Measurements from ENCODE around the gene MYL3. TPM values are rescaled to one million over a fixed set of nuclear protein-coding genes. Genes with fewer than 3 reads are reported as not detected.

MYL3 gene
- total RNA-seq, 2 donors from 2014 or later = not detected

- H3K27ac Mint-ChIP-seq = no peak overlapping the region
- DNase-seq (ENCODE audit: low spot score) = no peak
- H3K27me3 Mint-ChIP-seq = peaks cover 17% of the 10 kb centered on the region in 2 donors
- H3K4me1 Mint-ChIP-seq (ENCODE audit: low read depth in 2 of 2) = peaks cover 12 to 15% of the 10 kb centered on the region in 2 donors
- no peaks in the 10 kb centered on the region for H3K9me3 Mint-ChIP-seq
- H3K36me3 Mint-ChIP-seq = no peaks in the 10 kb centered on the region
- H3K4me3 Mint-ChIP-seq = no peak overlapping the region
- ATAC-seq = no peak
Measured at GRCh38 chr3:46895761-46896160, 32.5 kb upstream of the MYL3 start.

GRCh38 chr3:46895204-46895660 lies 32.0 kb upstream of the MYL3 start:
- Mint-ChIP-seq H3K27ac (no peak overlapping the region), H3K4me3 (no peak overlapping the region), H3K27me3 (peaks cover 17% of the 10 kb centered on the region in 2 donors), H3K9me3 (no peaks in the 10 kb centered on the region), H3K36me3 (no peaks in the 10 kb centered on the region), H3K4me1 (ENCODE audit: low read depth in 2 of 2) (peaks cover 12 to 15% of the 10 kb centered on the region in 2 donors)
- ATAC-seq (peak; percentile 61 to 68), DNase-seq (ENCODE audit: low spot score) (peak; percentile 66)

DNA sequence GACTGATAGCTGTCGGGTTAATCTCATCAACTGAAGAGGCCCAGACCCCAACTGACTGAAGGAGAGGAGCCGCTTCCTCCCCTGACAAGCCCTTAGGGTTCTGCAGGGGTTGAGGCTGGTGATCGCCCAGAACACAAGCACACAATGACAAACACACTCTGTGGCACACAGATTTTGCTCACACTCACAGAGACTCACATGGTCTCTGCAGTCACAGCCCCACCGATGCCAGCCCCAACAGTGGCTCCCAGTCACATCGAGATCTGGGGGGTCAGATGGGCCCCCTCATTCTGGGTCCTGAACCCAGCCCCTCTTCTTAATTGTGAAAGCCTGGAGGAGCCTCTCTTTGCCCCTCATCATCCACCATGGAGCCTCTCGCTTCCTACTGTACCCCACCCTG lies 31.0 kb upstream of the MYL3 start:
- Mint-ChIP-seq H3K27me3 (peaks cover 16 to 17% of the 10 kb centered on the region in 2 donors), H3K36me3 (no peaks in the 10 kb centered on the region), H3K4me1 (ENCODE audit: low read depth in 2 of 2) (peaks cover 12 to 15% of the 10 kb centered on the region in 2 donors), H3K9me3 (no peaks in the 10 kb centered on the region), H3K4me3 (no peak overlapping the region), H3K27ac (no peak overlapping the region)
- ATAC-seq (no peak), DNase-seq (ENCODE audit: low spot score) (no peak)

DNA sequence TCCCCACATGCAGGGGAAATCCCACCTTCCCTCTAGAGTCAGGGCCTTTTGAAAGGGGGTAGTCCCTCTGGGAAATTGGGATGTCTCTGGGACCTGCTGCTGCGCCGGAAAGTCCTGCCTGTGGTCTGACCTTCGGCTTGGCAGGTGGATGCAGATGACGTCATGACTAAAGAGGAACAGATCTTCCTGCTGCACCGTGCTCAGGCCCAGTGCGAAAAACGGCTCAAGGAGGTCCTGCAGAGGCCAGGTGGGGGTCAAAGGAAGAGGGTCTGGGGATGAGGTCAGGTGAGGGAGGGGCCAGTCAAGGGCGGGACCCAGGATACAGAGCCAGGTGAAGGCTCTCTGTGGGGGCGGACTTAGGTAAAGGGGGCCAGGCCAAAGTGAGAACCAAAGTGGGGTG lies 30.5 kb upstream of the MYL3 start:
- Mint-ChIP-seq H3K9me3 (no peaks in the 10 kb centered on the region), H3K4me1 (ENCODE audit: low read depth in 2 of 2) (peaks cover 12 to 15% of the 10 kb centered on the region in 2 donors), H3K27ac (no peak overlapping the region), H3K4me3 (no peak overlapping the region), H3K27me3 (peaks cover 11 to 17% of the 10 kb centered on the region in 2 donors), H3K36me3 (no peaks in the 10 kb centered on the region)
- ATAC-seq (no peak), DNase-seq (ENCODE audit: low spot score) (no peak)

- DNase-seq (ENCODE audit: low spot score) (no peak), ATAC-seq (no peak)
- Mint-ChIP-seq H3K27me3 (peaks cover 11 to 18% of the 10 kb centered on the region in 2 donors), H3K4me1 (ENCODE audit: low read depth in 2 of 2) (peaks cover 12 to 14% of the 10 kb centered on the region in 2 donors), H3K9me3 (no peaks in the 10 kb centered on the region), H3K4me3 (no peak overlapping the region), H3K27ac (no peak overlapping the region), H3K36me3 (no peaks in the 10 kb centered on the region)
Measured at GRCh38 chr3:46893146-46893748, 30.0 kb upstream of the MYL3 start.

DNA sequence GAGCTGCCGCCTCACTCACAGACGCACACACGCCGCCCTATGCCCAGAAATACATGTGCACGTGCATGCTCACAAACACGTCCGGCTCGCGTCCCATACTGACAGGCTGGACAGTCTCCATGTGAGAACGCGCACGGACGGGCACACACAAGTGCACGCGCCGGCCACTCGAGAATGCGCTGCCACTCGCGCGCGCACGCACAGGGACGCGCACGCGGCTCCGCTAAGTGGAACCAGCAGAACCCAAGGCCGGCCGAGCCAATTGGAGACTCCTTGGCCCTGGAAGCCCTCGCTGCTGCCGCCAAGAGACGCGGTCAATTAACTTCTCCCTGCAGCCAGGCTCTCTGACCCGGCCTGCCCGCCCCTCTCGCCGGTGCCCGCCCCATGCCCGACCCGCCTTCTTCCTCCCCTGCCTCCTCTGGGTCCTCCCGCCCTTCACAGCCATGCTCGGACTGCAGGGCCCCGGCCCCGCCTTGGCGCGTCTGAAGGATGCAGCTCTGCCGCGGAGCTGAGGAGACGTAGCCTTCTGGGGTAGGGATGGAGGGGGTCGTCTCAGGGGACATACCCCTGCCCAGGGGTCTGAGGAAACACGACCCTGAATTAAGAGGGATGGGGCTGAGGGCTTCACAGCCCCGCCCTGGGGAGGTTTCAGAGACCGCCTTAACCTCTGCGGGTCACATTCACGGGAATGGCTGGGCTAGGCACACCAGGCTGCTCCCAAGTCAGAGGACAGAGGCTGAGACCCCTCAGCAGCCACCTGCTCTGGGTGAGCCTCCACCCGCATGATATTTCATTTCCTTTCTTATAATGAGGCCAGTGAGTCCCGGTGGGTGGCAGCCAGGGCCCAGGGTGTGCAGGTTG lies 29.3 kb upstream of the MYL3 start:
- DNase-seq (ENCODE audit: low spot score) (peak; percentile 59), ATAC-seq (peak; percentile 61 to 67)
- H3K9me3 Mint-ChIP-seq = no peaks in the 10 kb centered on the region
- H3K4me1 Mint-ChIP-seq (ENCODE audit: low read depth in 2 of 2) = peaks cover 12% of the 10 kb centered on the region in 2 donors
- H3K27ac Mint-ChIP-seq = no peak overlapping the region
- no peaks in the 10 kb centered on the region for H3K36me3 Mint-ChIP-seq
- peak overlapping the region; percentile 30 for H3K4me3 Mint-ChIP-seq
- H3K27me3 Mint-ChIP-seq = peaks cover 11 to 20% of the 10 kb centered on the region in 2 donors

GRCh38 chr3:46891132-46891531 lies 27.9 kb upstream of the MYL3 start:
- peaks cover 11 to 19% of the 10 kb centered on the region in 2 donors for H3K27me3 Mint-ChIP-seq
- DNase-seq (ENCODE audit: low spot score) (no peak), ATAC-seq (no peak)
- H3K27ac Mint-ChIP-seq = no peak overlapping the region
- no peaks in the 10 kb centered on the region for H3K36me3 Mint-ChIP-seq
- H3K9me3 Mint-ChIP-seq = no peaks in the 10 kb centered on the region
- peak overlapping the region; percentile 30 for H3K4me3 Mint-ChIP-seq
- H3K4me1 Mint-ChIP-seq (ENCODE audit: low read depth in 2 of 2) = peaks cover 12% of the 10 kb centered on the region in 2 donors

DNA sequence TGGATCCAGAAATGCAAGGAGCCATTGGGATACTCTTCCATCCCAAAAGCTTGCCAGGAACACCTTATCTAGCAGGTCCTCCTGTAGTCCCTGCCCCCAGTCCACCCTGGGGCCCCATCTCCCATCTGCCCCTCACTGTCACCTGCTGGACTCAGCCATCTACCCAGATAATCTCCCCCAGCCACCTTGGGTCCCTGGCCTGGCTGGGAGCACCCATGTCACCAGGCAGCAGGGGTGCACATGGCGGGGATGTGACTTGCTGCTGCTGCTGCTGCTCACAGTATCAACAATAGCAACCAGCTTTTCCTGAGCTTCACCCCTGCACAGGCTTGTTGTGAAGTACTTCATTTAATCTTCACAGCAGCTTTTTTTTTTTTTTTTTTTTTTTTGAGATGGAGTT lies 26.9 kb upstream of the MYL3 start:
- Mint-ChIP-seq H3K27ac (no peak overlapping the region), H3K9me3 (no peaks in the 10 kb centered on the region), H3K36me3 (no peaks in the 10 kb centered on the region), H3K27me3 (peaks cover 15 to 16% of the 10 kb centered on the region in 2 donors), H3K4me1 (ENCODE audit: low read depth in 2 of 2) (peaks cover 8 to 12% of the 10 kb centered on the region in 2 donors), H3K4me3 (no peak overlapping the region)
- ATAC-seq (no peak), DNase-seq (ENCODE audit: low spot score) (no peak)

DNA sequence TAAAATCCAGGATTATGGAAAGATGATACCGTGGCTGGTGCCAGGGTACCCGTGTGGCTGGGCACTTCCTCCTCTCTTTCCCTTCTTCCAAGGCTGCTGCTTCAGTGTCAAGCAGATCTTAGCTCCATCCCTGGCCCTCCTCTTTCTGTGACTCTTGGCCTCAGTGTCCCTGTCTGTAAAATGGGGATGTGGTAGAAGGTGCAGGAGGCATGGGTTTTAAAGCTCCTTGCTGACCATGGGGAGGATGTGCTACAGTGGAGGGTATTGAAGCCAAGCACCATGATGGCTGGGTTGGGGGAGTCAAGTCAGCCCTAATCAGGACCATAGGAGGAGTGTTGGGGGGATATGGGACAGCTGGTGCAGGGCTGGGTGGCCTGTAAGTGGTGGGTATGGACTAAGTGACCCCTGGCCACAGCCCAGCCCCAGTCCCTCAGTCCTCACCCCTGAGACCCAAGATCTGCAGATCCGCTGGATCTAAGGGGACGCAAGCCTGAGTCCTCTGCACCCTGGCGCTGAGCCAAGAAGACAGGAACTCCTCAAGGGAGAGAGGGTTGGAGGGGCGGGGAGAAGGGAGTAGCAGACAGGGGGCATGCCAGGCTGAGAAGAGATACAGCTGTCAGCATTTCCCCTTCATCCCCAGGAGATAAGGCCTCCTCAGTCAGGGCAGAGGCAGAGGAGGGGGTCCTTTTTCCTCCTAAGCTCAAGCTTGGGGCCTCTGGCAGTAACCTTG lies 26.3 kb upstream of the MYL3 start:
- H3K27ac Mint-ChIP-seq = no peak overlapping the region
- H3K4me1 Mint-ChIP-seq (ENCODE audit: low read depth in 2 of 2) = peaks cover 6 to 12% of the 10 kb centered on the region in 2 donors
- no peaks in the 10 kb centered on the region for H3K9me3 Mint-ChIP-seq
- ATAC-seq (no peak), DNase-seq (ENCODE audit: low spot score) (no peak)
- H3K27me3 Mint-ChIP-seq = peaks cover 19% of the 10 kb centered on the region in 2 donors
- H3K36me3 Mint-ChIP-seq = no peaks in the 10 kb centered on the region
- no peak overlapping the region for H3K4me3 Mint-ChIP-seq

GRCh38 chr3:46888705-46889104 lies 25.5 kb upstream of the MYL3 start:
- no peak for ATAC-seq
- Mint-ChIP-seq H3K36me3 (no peaks in the 10 kb centered on the region), H3K27ac (no peak overlapping the region), H3K27me3 (peaks cover 22 to 24% of the 10 kb centered on the region in 2 donors), H3K4me1 (ENCODE audit: low read depth in 2 of 2) (peaks cover 6 to 12% of the 10 kb centered on the region in 2 donors), H3K9me3 (no peaks in the 10 kb centered on the region), H3K4me3 (no peak overlapping the region)
- no peak for DNase-seq (ENCODE audit: low spot score)

- H3K27me3 Mint-ChIP-seq = peaks cover 21 to 27% of the 10 kb centered on the region in 2 donors
- ATAC-seq (no peak), DNase-seq (ENCODE audit: low spot score) (no peak)
- no peak overlapping the region for H3K27ac Mint-ChIP-seq
- H3K36me3 Mint-ChIP-seq = no peaks in the 10 kb centered on the region
- peaks cover 6 to 12% of the 10 kb centered on the region in 2 donors for H3K4me1 Mint-ChIP-seq (ENCODE audit: low read depth in 2 of 2)
- H3K9me3 Mint-ChIP-seq = no peaks in the 10 kb centered on the region
- H3K4me3 Mint-ChIP-seq = no peak overlapping the region
Measured at GRCh38 chr3:46887980-46888494, 24.8 kb upstream of the MYL3 start.

DNA sequence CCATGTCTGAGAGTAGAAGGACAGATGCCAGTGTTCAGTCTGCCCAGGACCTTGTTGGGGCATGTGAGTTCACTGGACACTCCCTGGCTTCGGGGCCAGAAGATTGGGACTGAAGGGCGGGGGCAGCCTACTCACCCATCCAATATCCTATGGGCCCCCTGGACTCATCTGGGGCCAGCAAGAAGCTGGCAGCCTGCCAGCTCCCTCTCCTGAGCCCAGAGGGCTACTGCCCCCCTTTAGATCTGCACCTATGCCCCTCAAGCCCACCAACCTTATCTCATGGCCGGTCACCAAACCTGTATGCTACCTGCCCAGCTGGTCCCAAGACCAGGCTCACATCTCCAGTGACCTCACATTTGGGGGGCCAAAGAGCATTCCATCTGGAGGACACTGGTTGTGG lies 22.4 kb upstream of the MYL3 start:
- Mint-ChIP-seq H3K4me1 (ENCODE audit: low read depth in 2 of 2) (peaks cover 0 to 2% of the 10 kb centered on the region in 2 donors), H3K9me3 (no peaks in the 10 kb centered on the region), H3K27ac (no peak overlapping the region), H3K36me3 (no peaks in the 10 kb centered on the region), H3K4me3 (no peak overlapping the region), H3K27me3 (peaks cover 19% of the 10 kb centered on the region in 2 donors)
- ATAC-seq (no peak), DNase-seq (ENCODE audit: low spot score) (no peak)

DNA sequence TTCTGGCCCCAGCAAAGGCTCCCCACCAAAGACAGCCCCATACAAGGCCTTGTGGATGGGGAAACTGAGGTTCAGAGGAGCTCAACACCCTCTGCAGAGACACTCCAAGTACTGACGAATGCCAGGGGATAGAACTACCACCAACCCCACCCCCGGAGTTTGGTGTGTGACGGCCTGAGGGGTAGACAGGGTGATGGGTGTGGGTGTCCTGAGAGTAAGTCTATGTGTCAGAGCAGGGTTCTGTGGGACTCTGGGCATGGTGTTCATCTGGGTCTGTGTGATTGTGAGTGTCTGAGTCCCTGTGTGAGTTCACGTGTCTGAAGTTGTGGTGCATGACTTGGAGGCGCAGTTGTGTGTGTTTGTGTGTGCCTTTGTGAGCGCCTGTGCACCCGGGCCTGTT lies 21.7 kb upstream of the MYL3 start:
- H3K4me3 Mint-ChIP-seq = peak overlapping the region; percentile 5
- DNase-seq (ENCODE audit: low spot score) = no peak
- ATAC-seq = no peak
- H3K9me3 Mint-ChIP-seq = no peaks in the 10 kb centered on the region
- H3K36me3 Mint-ChIP-seq = no peaks in the 10 kb centered on the region
- peaks cover 26% of the 10 kb centered on the region in 2 donors for H3K27me3 Mint-ChIP-seq
- H3K4me1 Mint-ChIP-seq (ENCODE audit: low read depth in 2 of 2) = peaks cover 7 to 9% of the 10 kb centered on the region in 2 donors
- H3K27ac Mint-ChIP-seq = no peak overlapping the region
